GM12878 (cell line): Measurements from ENCODE around the gene HOXA2.

ENCODE experiments used
- FOS ChIP-seq: IDR thresholded peaks from 3 replicates; pipeline ENCODE4 v1.6.1; 2011; ENCODE audit warnings: borderline replicate concordance; ENCODE audit not compliant: insufficient read length; ENCODE audit errors: extremely low read depth
- LARP7 ChIP-seq: fragments of 450-650 bp; IDR thresholded peaks from 2 replicates; pipeline ENCODE4 v1.6.1; 2017; ENCODE audit warnings: mild to moderate bottlenecking
- MYC ChIP-seq: IDR thresholded peaks from 2 replicates; pipeline ENCODE4 v1.6.1; 2011; ENCODE audit warnings: mild to moderate bottlenecking, low read length, moderate library complexity, inconsistent platforms; ENCODE audit not compliant: insufficient read depth, insufficient replicate concordance, insufficient read length, severe bottlenecking
- POLR2A ChIP-seq: IDR thresholded peaks from 2 replicates; pipeline ENCODE4 v1.6.1; 2011; ENCODE audit warnings: low read depth, mild to moderate bottlenecking, low read length
- RFX5 ChIP-seq: IDR thresholded peaks from 2 replicates; pipeline ENCODE4 v1.6.1; 2011; ENCODE audit warnings: low read depth, low read length, improper control_type of control experiment
- TF ChIP-seq, protein P1 (sequence below), 3 experiments: IDR thresholded peaks in 2 of 3; conservative IDR thresholded peaks in 1 of 3; 2 replicates each; pipeline ENCODE4 v1.5.1; 2011; ENCODE audit warnings: low read depth in 3 of 3, low read length in 3 of 3, mild to moderate bottlenecking in 3 of 3, control low read depth in 2 of 3, moderate library complexity in 2 of 3, inconsistent platforms in 1 of 3, mixed read lengths in 1 of 3; ENCODE audit not compliant: control insufficient read depth in 2 of 3, insufficient read depth in 1 of 3; ENCODE audit errors: extremely low read depth in 1 of 3

DNA sequence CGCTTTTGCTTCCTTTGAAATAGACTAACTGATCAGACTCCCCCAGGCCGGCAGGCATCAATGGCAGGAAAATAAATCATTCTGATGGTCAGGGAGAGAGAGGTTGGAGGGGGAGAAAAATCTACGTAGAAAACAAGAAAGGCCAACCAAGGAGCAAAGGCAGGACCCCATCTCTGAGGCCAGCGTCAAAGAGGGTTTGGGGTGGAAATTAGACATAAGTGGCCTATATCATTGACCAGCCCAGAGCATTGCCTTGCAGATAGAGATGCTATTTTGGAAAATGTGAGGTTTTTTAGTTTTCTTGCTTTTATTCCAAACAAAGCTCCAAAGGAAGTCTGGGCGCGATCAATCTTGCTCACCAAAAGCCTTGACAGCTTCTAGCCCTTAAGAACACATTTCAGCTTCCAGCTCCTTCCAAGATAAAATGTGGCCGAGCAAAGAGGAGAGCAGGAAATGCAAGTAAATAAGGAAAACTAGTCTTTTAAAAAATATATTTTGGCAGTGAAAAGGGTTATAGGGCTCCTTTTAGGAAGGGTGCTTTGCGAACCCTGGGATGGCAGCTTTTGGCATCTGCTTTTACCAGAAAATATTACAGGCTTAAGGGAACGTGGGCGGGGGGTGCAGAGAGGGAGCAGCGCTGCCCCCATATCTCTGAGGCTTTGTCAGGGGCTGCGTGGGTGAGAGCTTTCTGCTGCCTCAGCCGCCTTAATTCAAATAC lies 2.0 kb upstream of the HOXA2 start:
- TF ChIP-seq MYC: no peak
- no peak for TF ChIP-seq POLR2A
- no peak for TF ChIP-seq LARP7
- TF ChIP-seq FOS: no peak
- no peak for TF ChIP-seq RFX5
- TF ChIP-seq, protein P1, sequence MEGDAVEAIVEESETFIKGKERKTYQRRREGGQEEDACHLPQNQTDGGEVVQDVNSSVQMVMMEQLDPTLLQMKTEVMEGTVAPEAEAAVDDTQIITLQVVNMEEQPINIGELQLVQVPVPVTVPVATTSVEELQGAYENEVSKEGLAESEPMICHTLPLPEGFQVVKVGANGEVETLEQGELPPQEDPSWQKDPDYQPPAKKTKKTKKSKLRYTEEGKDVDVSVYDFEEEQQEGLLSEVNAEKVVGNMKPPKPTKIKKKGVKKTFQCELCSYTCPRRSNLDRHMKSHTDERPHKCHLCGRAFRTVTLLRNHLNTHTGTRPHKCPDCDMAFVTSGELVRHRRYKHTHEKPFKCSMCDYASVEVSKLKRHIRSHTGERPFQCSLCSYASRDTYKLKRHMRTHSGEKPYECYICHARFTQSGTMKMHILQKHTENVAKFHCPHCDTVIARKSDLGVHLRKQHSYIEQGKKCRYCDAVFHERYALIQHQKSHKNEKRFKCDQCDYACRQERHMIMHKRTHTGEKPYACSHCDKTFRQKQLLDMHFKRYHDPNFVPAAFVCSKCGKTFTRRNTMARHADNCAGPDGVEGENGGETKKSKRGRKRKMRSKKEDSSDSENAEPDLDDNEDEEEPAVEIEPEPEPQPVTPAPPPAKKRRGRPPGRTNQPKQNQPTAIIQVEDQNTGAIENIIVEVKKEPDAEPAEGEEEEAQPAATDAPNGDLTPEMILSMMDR (IDR thresholded peaks at IDR 0.05 in 2 of 3, conservative IDR thresholded peaks at IDR 0.05 in 1 of 3; ENCODE audit: control insufficient read depth in 2 of 3, extremely low read depth in 1 of 3, insufficient read depth in 1 of 3, low read depth in 3 of 3, low read length in 3 of 3): no peak
